ENCODE results near the gene GABRG3. TPM values are rescaled to one million over a fixed set of nuclear protein-coding genes. Genes with fewer than 3 reads are reported as not detected.

GABRG3 gene
- total RNA-seq, 3 donors from 2014 or later (not counting 1 experiment from before 2014, with no cell fraction given) = not detected

DNA sequence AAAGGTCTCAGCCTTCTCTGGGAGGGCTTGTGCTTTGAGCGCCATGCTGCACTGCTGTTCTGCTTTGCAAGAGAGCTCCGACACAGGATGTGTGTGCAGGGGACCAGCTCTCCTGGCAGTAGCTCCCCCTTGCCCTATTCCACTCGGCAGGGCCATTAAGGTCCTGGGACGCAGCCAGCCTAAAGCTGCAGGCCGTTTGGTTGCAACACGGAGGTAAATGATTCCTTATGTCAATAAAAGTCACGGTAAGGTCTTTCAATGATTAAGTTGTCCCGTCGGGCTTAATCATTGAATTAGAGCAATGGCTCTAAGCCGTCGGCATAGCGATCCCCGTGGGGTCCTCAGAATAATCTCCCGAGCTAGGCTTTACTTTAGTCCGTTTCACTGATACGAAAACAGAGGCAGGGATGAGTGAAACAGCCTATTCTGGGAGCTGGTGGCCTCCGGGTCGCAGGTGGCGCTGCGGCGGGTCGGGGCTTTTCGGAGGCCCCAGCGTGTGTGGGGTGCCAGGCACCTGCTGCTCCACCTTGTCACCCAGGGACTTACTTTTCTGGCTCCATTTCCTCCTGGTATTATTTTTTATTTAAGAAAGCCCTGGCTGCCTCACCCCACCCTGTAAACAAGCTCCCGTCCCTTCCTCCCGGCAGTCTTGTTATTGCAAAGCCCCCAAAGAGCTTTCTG lies 603.0 kb downstream of the GABRG3 start:
- Mint-ChIP-seq H3K4me3 (no peak overlapping the region), H3K27me3 (ENCODE audit: low read depth in 2 of 2) (no peaks in the 10 kb centered on the region), H3K4me1 (no peaks in the 10 kb centered on the region), H3K9me3 (peaks cover 10 to 12% of the 10 kb centered on the region in 2 donors), H3K27ac (no peak overlapping the region), H3K36me3 (peaks cover 9% of the 10 kb centered on the region)
- no peak overlapping the region for H3K27ac ChIP-seq (ENCODE audit: low read length)
- no peak for DNase-seq
- H3K4me3 ChIP-seq (ENCODE audit: low read length) = no peak overlapping the region
- intact Hi-C loops (cut with micrococcal nuclease) = no loop called here
- no peaks in the 10 kb centered on the region for H3K36me3 ChIP-seq (ENCODE audit: control insufficient read depth, insufficient read depth, low read length)
- H3K4me1 ChIP-seq (ENCODE audit: control insufficient read depth, insufficient read depth, low read length) = no peaks in the 10 kb centered on the region
- no peaks in the 10 kb centered on the region for H3K9me3 ChIP-seq (ENCODE audit: control insufficient read depth, insufficient read depth, low read length)
- no peak for ATAC-seq
- no peak for TF ChIP-seq CTCF (IDR thresholded peaks at IDR 0.05)
- 85% methylated on average over 26 of the region's 26 CpGs for WGBS (ENCODE audit: insufficient coverage)
- H3K27me3 ChIP-seq (ENCODE audit: control insufficient read depth, insufficient read depth, low read length) = no peaks in the 10 kb centered on the region

GRCh38 chr15:27574541-27575054 lies 603.6 kb downstream of the GABRG3 start:
- intact Hi-C loops (cut with micrococcal nuclease) = no loop called here
- H3K27me3 Mint-ChIP-seq (ENCODE audit: low read depth in 2 of 2) = no peaks in the 10 kb centered on the region
- no peak for TF ChIP-seq CTCF (IDR thresholded peaks at IDR 0.05)
- no peak overlapping the region for H3K27ac Mint-ChIP-seq
- no peak overlapping the region for H3K4me3 Mint-ChIP-seq
- no peak overlapping the region for H3K4me3 ChIP-seq (ENCODE audit: low read length)
- no peaks in the 10 kb centered on the region for H3K4me1 Mint-ChIP-seq
- DNase-seq = no peak
- 85% methylated on average over 20 of the region's 20 CpGs for WGBS (ENCODE audit: insufficient coverage)
- ATAC-seq = no peak
- H3K9me3 Mint-ChIP-seq = peaks cover 10 to 12% of the 10 kb centered on the region in 2 donors
- H3K27me3 ChIP-seq (ENCODE audit: control insufficient read depth, insufficient read depth, low read length) = no peaks in the 10 kb centered on the region
- H3K27ac ChIP-seq (ENCODE audit: low read length) = no peak overlapping the region
- peaks cover 9% of the 10 kb centered on the region for H3K36me3 Mint-ChIP-seq
- H3K4me1 ChIP-seq (ENCODE audit: control insufficient read depth, insufficient read depth, low read length) = no peaks in the 10 kb centered on the region
- no peaks in the 10 kb centered on the region for H3K36me3 ChIP-seq (ENCODE audit: control insufficient read depth, insufficient read depth, low read length)
- peaks cover under 1% of the 10 kb centered on the region for H3K9me3 ChIP-seq (ENCODE audit: control insufficient read depth, insufficient read depth, low read length)

GRCh38 chr15:27575521-27575920 lies 604.5 kb downstream of the GABRG3 start:
- Histone ChIP-seq H3K27ac (ENCODE audit: low read length) (no peak overlapping the region), H3K27me3 (ENCODE audit: control insufficient read depth, insufficient read depth, low read length) (no peaks in the 10 kb centered on the region), H3K4me1 (ENCODE audit: control insufficient read depth, insufficient read depth, low read length) (no peaks in the 10 kb centered on the region), H3K9me3 (ENCODE audit: control insufficient read depth, insufficient read depth, low read length) (peaks cover 5% of the 10 kb centered on the region), H3K4me3 (ENCODE audit: low read length) (no peak overlapping the region), H3K36me3 (ENCODE audit: control insufficient read depth, insufficient read depth, low read length) (no peaks in the 10 kb centered on the region)
- TF ChIP-seq CTCF (IDR thresholded peaks at IDR 0.05) = no peak
- no peak for DNase-seq
- Mint-ChIP-seq H3K27me3 (ENCODE audit: low read depth in 2 of 2) (no peaks in the 10 kb centered on the region), H3K27ac (no peak overlapping the region), H3K4me1 (no peaks in the 10 kb centered on the region), H3K4me3 (no peak overlapping the region), H3K9me3 (peaks cover 10 to 12% of the 10 kb centered on the region in 2 donors), H3K36me3 (peaks cover 9% of the 10 kb centered on the region)
- intact Hi-C loops (cut with micrococcal nuclease) = no loop called here
- 90% methylated on average over 3 of the region's 3 CpGs for WGBS (ENCODE audit: insufficient coverage)
- ATAC-seq = no peak

GRCh38 chr15:27576576-27576975 lies 605.6 kb downstream of the GABRG3 start:
- DNase-seq (no peak), ATAC-seq (no peak)
- intact Hi-C loops (cut with micrococcal nuclease) = no loop called here
- no peaks in the 10 kb centered on the region for H3K4me1 ChIP-seq (ENCODE audit: control insufficient read depth, insufficient read depth, low read length)
- Mint-ChIP-seq H3K27me3 (ENCODE audit: low read depth in 2 of 2) (no peaks in the 10 kb centered on the region), H3K9me3 (peaks cover 4 to 8% of the 10 kb centered on the region in 2 donors), H3K4me1 (no peaks in the 10 kb centered on the region), H3K27ac (no peak overlapping the region), H3K36me3 (peaks cover 9% of the 10 kb centered on the region), H3K4me3 (no peak overlapping the region)
- peaks cover 5% of the 10 kb centered on the region for H3K9me3 ChIP-seq (ENCODE audit: control insufficient read depth, insufficient read depth, low read length)
- no peaks in the 10 kb centered on the region for H3K36me3 ChIP-seq (ENCODE audit: control insufficient read depth, insufficient read depth, low read length)
- no peak for TF ChIP-seq CTCF (IDR thresholded peaks at IDR 0.05)
- H3K4me3 ChIP-seq (ENCODE audit: low read length) = no peak overlapping the region
- no peak overlapping the region for H3K27ac ChIP-seq (ENCODE audit: low read length)
- no CpG with 5 or more reads among the region's 1 CpG for WGBS (ENCODE audit: insufficient coverage)
- no peaks in the 10 kb centered on the region for H3K27me3 ChIP-seq (ENCODE audit: control insufficient read depth, insufficient read depth, low read length)
